Colon (tissue), 2 donors: ENCODE results near the gene TMEM154.

Experiments used
- FAIRE-seq: peaks from 2 replicates; lab custom pipeline; 2012; peaks lifted over from hg19 to GRCh38; lab: Jason Lieb, UNC
- donor health status: control.
- donor health status: control.

Gene TMEM154

GRCh38 chr4:152590179-152591031 lies 89.4 kb downstream of the TMEM154 start:
- no peak for FAIRE-seq

- FAIRE-seq, result no peak
These were observed 90.9 kb downstream of the TMEM154 start for GRCh38 chr4:152588869-152589268.

- FAIRE-seq, result no peak
These were observed 92.7 kb downstream of the TMEM154 start for GRCh38 chr4:152587127-152587526.

- no peak for FAIRE-seq
These were observed 93.1 kb downstream of the TMEM154 start for GRCh38 chr4:152586668-152587067.

GRCh38 chr4:152585023-152585441 lies 94.8 kb downstream of the TMEM154 start:
- FAIRE-seq, result no peak

GRCh38 chr4:152581536-152582160 lies 98.1 kb downstream of the TMEM154 start:
- no peak for FAIRE-seq

- no peak for FAIRE-seq
These were observed 99.9 kb downstream of the TMEM154 start for GRCh38 chr4:152579916-152580315.

- FAIRE-seq, result no peak
These were observed 100.6 kb downstream of the TMEM154 start for GRCh38 chr4:152579107-152579764.

- no peak for FAIRE-seq
These were observed 101.1 kb downstream of the TMEM154 start for GRCh38 chr4:152578670-152579069.

GRCh38 chr4:152577708-152578396 lies 101.9 kb downstream of the TMEM154 start:
- FAIRE-seq, result no peak

GRCh38 chr4:152575533-152575932 lies 104.3 kb downstream of the TMEM154 start:
- FAIRE-seq, result no peak

GRCh38 chr4:152573861-152574260 lies 105.9 kb downstream of the TMEM154 start:
- FAIRE-seq, result no peak

GRCh38 chr4:152572417-152573086 lies 107.2 kb downstream of the TMEM154 start:
- FAIRE-seq, result no peak

GRCh38 chr4:152571770-152572169 lies 108.0 kb downstream of the TMEM154 start:
- FAIRE-seq, result peak; percentile 45

GRCh38 chr4:152571296-152571695 lies 108.5 kb downstream of the TMEM154 start:
- no peak for FAIRE-seq
